ENCODE measurements around the gene CALN1.

GRCh38 chr7:71842786-71843185 is 569.4 kb downstream of the CALN1 start:
- TF ChIP-seq EGR1 (IDR thresholded peaks at IDR 0.05; ENCODE audit: borderline replicate concordance, low read depth, low read length) (no peak), CTCF (IDR thresholded peaks at IDR 0.05; ENCODE audit: control extremely low read depth in 1 of 3, insufficient read depth in 1 of 3, low read depth in 1 of 3, low read length in 3 of 3) (no peak), POLR2A (IDR thresholded peaks at IDR 0.05; ENCODE audit: control extremely low read depth in 1 of 2, low read depth in 2 of 2, low read length in 2 of 2) (no peak), CEBPB (IDR thresholded peaks at IDR 0.05; ENCODE audit: low read depth, low read length) (no peak)

Measured in H1 (cell line).